OCI-LY7 (cell line): ENCODE results near the gene MGST2.

Source experiments
- CTCF ChIP-seq: fragments of 200-600 bp; sonication (generic); conservative IDR thresholded peaks from 2 replicates; pipeline ENCODE4 v1.5.1; 2014; ENCODE audit warnings: mild to moderate bottlenecking, antibody characterized with exemption, low read length, moderate library complexity, mixed read lengths
- EZH2phosphoT487 ChIP-seq: fragments of 200-600 bp; sonication (generic); IDR thresholded peaks from 2 replicates; pipeline ENCODE4 v1.6.1; 2018; ENCODE audit warnings: low read depth, borderline replicate concordance, mild to moderate bottlenecking, mixed run types, antibody characterized with exemption, low read length, moderate library complexity, mixed read lengths

GRCh38 chr4:139686988-139687387 lies 21.4 kb downstream of the MGST2 start:
- TF ChIP-seq CTCF (no peak), EZH2phosphoT487 (no peak)
